AG08396 (cell line): ENCODE measurements around the gene FRYL.
"Not testable (repeated sequence)": the region's sequence is repeated elsewhere in the genome, so short reads cannot be mapped to it uniquely, and the experiment has no call there.

ENCODE experiments used
- DNase-seq: peaks from one replicate; pipeline ENCODE4 v3.0.0; 2012; ENCODE audit warnings: low spot score, mixed read lengths

FRYL gene

DNA sequence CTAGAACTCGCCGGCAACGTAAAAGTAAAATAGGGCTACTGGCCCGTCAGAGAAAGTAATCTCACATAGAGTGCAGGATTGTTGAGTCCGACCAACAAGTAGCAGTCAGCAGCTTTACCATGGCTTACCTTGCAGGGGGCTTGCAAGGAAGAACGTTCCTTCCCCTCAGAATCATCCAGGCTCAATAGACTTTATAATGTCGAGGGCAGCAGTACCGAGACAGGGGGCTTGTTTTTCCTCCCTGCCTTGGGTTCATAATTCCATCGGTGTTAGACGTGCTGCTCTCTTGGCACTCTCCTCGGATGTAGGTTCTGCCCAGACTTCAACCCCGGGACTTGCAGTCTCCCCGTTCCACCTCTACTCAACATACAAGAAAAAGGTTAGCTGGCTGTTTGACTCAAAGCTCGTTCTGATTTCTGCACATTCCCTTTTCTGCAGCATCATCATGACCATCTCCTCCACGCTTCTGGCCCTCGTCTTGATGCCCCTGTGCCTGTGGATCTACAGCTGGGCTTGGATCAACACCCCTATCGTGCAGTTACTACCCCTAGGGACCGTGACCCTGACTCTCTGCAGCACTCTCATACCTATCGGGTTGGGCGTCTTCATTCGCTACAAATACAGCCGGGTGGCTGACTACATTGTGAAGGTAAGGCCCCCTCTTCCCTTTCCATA is 295.4 kb downstream of the FRYL start:
- DNase-seq: no peak

DNA sequence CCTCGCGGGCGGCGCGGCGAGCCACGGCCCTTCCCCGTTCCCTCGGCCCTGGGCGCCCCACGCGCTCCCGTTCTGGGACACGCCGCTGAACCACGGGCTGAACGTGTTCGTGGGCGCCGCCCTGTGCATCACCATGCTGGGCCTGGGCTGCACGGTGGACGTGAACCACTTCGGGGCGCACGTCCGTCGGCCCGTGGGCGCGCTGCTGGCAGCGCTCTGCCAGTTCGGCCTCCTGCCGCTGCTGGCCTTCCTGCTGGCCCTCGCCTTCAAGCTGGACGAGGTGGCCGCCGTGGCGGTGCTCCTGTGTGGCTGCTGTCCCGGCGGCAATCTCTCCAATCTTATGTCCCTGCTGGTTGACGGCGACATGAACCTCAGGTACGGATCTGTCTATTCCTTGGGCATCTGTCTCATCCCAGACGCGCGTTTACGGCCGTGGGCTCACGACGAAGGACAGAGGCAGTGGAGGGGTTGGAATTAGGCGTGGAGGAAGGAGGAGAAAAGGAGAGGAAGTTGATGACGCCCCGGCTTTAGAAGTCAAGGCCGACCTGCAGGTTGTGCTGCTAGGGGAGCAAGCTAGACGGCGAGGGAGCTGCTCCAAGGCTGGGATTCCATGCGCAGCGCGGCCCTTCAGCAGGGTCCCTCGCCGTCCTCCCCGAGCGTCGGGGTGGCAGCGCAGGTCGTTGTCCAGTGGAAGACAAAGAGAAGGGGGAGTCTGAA is 296.1 kb downstream of the FRYL start:
- no peak for DNase-seq

GRCh38 chr4:48483006-48483776 is 296.9 kb downstream of the FRYL start, which contains the start of gene SLC10A4:
TSS of gene SLC10A4 (plus strand) at chr4:48483343. CDS start at chr4:48483562, 219 bp downstream.
- DNase-seq: no peak

- no peak for DNase-seq
Observed at GRCh38 chr4:48481581-48481980, 298.5 kb downstream of the FRYL start.

GRCh38 chr4:48478273-48478672 is 301.8 kb downstream of the FRYL start:
- DNase-seq: no peak

DNA sequence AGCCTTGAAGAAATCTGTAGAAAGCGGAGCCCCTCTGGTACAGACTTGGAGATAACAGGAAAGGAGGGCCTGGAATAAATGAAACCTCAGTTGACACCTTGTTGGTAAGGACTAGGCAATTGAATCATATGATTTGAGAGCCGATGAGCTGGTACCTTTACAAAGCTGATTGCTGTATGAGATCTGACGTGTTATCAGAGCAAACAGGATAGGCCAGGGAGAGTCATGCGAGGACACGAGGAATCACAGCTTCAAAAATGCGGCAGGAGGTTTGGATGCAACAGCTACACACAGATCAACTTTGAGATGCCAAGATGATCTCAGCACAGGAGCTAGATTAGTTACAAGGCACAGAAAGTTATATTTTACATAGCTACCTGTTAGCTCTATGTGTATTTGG is 304.3 kb downstream of the FRYL start:
- no peak for DNase-seq

DNA sequence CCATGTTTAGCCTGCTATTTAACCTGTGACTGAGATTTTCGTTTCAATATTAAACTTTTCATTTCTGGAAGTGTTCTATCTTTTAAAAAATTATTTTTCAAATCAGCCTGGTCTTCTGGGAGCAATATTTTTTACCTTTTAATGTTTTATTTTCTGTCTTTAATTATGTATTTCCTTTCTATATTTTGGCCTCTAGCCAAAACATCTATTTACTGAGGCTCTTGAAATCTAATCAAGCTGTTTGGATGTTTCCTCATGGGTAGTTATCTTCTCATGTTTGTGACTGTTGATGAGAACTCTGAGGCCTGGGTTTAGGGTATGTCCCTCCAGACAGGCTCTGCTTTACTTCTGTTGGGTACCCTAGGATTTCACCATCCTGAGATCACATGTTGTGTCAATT is 307.3 kb downstream of the FRYL start:
- no peak for DNase-seq

- DNase-seq: no peak
Observed at GRCh38 chr4:48470570-48470969, 309.5 kb downstream of the FRYL start.

DNA sequence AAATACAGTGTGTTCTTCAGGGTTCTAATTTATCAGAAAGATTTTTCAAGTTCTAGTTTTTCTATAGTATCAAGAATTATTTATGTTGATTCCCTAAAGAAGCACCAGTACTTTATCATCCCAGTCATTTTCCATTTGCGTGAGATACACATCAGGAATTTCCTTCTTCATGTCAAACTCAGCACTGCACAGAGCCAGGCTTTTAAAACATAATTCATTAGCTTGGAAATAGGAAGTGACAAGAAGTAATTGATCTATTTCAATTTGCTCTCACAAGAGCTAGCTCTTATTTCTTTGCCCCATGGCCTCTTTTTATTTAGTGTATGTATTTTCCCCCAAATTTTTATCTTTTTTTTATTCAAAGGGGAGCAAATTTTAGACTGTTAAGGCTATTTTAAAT is 309.9 kb downstream of the FRYL start:
- no peak for DNase-seq

- DNase-seq: no peak
Observed at GRCh38 chr4:48467891-48468290, 312.2 kb downstream of the FRYL start.

DNA sequence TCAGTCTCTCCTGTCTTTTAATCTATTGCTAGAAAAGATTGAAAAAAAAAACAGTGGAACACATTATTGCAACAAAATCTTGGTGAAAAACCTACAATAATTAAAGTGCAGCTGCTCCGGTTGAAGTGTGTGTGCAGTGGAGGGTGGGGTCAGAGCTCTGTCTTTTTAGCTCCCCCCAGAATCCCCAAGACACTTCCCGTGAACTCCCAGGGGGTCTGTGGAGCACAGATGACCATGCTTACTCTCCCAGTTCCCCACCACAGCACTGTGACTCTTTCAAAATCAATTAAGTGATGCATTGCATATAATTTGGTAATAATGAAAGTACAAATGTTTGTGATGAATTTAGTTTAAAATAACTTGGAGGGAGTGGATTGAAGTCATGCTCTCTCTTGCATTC is 312.6 kb downstream of the FRYL start:
- no peak for DNase-seq

DNA sequence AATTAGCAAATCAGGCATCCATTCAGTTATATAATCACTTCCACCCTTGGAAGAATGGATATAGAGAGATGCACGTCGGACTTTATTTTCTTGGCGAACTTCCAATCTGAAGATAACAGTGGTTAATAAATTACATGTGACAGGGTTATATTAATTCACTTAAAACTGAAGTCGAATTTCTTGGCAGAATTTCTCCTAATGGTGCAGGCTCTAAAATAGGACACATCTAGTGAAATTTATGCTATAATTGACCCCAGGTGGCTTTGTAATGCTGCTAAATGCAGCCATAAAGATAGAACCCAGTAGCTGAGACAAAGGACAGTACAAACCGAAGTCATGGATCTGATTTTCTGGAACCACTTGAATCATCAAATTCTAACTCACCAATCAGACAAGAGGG is 317.7 kb downstream of the FRYL start:
- DNase-seq: no peak

- no peak for DNase-seq
Observed at GRCh38 chr4:48461000-48461399, 319.1 kb downstream of the FRYL start.

DNA sequence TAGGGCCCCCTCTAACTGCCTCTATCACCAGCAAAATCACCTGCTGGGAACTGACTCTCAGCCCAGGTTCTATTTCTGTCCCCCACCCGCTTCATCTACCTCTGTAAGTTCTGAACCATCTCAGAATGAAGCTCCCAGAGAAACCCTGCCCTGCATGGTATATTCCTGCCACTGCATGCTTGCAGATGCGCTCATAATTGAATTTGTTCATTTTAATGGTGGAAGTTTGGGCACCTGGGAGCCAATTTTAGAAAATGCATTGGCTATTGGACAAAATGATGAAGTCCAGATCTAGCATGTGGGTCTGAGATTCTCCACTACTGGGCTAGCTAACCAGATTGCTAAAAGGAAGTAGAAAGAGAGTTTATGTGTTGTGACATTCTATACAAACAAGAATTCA is 325.5 kb downstream of the FRYL start:
- no peak for DNase-seq

DNA sequence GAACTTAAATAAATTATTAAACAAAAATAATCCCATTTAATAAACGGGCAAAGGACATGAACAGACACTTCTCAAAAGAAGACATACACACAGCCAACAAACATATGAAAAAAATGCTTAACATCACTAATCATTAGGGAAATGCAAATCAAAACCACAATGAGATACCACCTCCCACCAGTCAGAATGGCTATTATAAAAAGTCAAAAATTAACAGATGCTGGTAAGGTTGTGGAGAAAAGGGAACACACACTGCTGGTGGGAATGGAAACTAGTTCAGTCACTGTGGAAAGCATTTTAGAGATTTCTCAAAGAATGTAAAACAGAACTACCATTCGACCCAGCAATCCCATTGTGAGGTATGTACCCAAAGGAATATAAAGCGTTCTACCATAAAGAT is 328.4 kb downstream of the FRYL start:
- DNase-seq: not testable (repeated sequence)

GRCh38 chr4:48450740-48451139 is 329.3 kb downstream of the FRYL start:
- DNase-seq: no peak

GRCh38 chr4:48449151-48449550 is 330.9 kb downstream of the FRYL start:
- no peak for DNase-seq
